Colonic mucosa (tissue), 4 donors: ENCODE data around the gene ZNF654. TPM values are rescaled to one million over a fixed set of nuclear protein-coding genes. Genes with fewer than 3 reads are reported as not detected.

Experiments
- DNase-seq: peaks from one replicate; pipeline ENCODE4 v3.0.0-alpha.2; 2020
- H3K27ac ChIP-seq: fragments of 200-600 bp; one replicate; pipeline ENCODE4 v1.8.0; 2021
- H3K27me3 ChIP-seq: fragments of 200-600 bp; one replicate; pipeline ENCODE4 v1.8.0; 2021
- H3K36me3 ChIP-seq: fragments of 200-600 bp; one replicate; pipeline ENCODE4 v1.8.0; 2021
- H3K4me1 ChIP-seq: fragments of 200-600 bp; one replicate; pipeline ENCODE4 v1.8.0; 2021; ENCODE audit warnings: mild to moderate bottlenecking
- H3K4me3 ChIP-seq: fragments of 200-600 bp; one replicate; pipeline ENCODE4 v1.8.0; 2021
- H3K9ac ChIP-seq, 2 donors: one replicate each; pipeline ENCODE4 v1.7.0; 2013; ENCODE audit warnings: control low read depth in 2 of 2, low read depth in 2 of 2, low read length in 2 of 2
- H3K9me3 ChIP-seq: fragments of 200-600 bp; one replicate; pipeline ENCODE4 v1.8.0; 2021
- intact Hi-C: fragments of 100-400 bp; cut with DNase I; formaldehyde crosslinking; loops from one replicate; pipeline ENCODE4 v1.14.1; 2022
- total RNA-seq, 2 donors: library from RNA; stranded (reverse); fragmentation: NEBNext Ultra II Directional in 1 of 2; extraction: Animal tissue kit (Norgen Biotek cat#: 25700) in 1 of 2; gene quantifications; one replicate each; pipeline ENCODE4 v1.2.1, GENCODE V29; 2021
- TF ChIP-seq, protein P1 (sequence below): fragments of 200-600 bp; IDR thresholded peaks from one replicate; pipeline ENCODE4 v1.8.0; 2022; ENCODE audit warnings: antibody characterized with exemption, mild to moderate bottlenecking
- donor health status: healthy.
- donor health status: DM: no; HTN: no; CAD: no.
- donor health status: DM: no; HTN: no; CAD: no.

Gene ZNF654
- total RNA-seq, 2 donors from 2014 or later = 12.1 to 24.5 TPM

DNA sequence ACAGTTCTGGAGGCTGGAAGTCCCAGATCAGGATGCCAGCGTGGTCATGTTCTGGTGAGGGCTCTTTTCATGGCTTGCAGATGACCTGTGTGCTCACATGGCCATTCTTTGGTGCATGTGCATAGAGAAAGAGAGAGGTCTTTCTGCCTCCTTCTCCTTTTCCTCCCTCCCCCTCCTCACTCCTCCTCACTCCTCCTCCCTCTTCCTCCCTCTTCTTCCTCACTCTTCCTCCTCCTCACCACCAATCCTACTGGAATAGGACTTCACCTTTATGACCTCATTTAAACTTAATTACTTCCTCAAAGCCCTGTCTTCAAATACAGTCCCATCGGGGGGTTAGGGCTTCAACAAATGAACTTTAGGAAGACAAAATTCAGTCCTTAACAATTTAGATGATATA lies 23.8 kb downstream of the ZNF654 start:
- H3K27me3 ChIP-seq = no peaks in the 10 kb centered on the region
- intact Hi-C loops = no loop called here
- H3K27ac ChIP-seq = no peak overlapping the region
- TF ChIP-seq, protein P1, sequence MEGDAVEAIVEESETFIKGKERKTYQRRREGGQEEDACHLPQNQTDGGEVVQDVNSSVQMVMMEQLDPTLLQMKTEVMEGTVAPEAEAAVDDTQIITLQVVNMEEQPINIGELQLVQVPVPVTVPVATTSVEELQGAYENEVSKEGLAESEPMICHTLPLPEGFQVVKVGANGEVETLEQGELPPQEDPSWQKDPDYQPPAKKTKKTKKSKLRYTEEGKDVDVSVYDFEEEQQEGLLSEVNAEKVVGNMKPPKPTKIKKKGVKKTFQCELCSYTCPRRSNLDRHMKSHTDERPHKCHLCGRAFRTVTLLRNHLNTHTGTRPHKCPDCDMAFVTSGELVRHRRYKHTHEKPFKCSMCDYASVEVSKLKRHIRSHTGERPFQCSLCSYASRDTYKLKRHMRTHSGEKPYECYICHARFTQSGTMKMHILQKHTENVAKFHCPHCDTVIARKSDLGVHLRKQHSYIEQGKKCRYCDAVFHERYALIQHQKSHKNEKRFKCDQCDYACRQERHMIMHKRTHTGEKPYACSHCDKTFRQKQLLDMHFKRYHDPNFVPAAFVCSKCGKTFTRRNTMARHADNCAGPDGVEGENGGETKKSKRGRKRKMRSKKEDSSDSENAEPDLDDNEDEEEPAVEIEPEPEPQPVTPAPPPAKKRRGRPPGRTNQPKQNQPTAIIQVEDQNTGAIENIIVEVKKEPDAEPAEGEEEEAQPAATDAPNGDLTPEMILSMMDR = no peak
- H3K9me3 ChIP-seq = no peaks in the 10 kb centered on the region
- no peak for DNase-seq
- H3K9ac ChIP-seq = no peak overlapping the region
- H3K4me1 ChIP-seq = no peaks in the 10 kb centered on the region
- H3K4me3 ChIP-seq = no peak overlapping the region
- no peaks in the 10 kb centered on the region for H3K36me3 ChIP-seq

DNA sequence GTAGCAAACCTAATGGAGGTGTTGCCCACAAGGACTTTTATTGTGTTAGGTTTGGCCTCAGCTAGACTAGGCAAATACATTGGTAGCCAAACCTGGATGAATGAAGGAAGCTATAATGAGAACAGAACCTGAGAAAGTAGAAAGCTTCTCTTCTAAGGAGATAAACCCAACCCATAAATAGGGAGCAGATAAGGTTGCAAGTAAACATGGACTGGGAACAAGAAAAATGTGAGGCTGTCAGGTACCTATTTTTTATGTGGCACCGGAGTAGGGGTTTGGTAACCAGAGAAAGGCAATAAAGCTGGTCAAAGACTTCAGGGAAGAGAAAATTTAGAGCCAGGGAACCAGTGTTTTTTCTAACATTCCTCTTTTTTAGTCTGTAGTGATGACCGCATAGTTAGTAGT lies 25.0 kb downstream of the ZNF654 start:
- TF ChIP-seq, protein P1 = no peak
- intact Hi-C loops = no loop called here
- no peaks in the 10 kb centered on the region for H3K27me3 ChIP-seq
- no peak overlapping the region for H3K9ac ChIP-seq
- no peak overlapping the region for H3K27ac ChIP-seq
- no peaks in the 10 kb centered on the region for H3K9me3 ChIP-seq
- H3K4me1 ChIP-seq = no peaks in the 10 kb centered on the region
- DNase-seq = no peak
- H3K4me3 ChIP-seq = no peak overlapping the region
- H3K36me3 ChIP-seq = no peaks in the 10 kb centered on the region

DNA sequence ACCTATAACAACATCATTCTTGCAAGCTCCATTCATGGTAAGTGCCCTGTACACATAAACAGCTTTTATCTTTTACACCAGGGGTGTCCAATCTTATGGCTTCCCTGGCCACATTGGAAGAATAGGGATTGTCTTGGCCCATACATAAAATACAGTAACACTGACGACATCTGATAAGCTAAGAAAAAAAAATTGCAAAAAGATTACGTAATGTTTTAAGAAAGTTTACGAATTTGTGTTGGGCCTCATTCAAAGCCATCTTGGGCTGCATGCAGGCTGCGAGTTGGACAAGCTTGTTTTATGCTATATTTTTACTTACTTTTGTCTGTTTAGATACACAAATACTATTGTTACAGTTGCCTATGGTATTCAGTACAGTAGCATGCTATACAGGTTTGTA lies 31.6 kb downstream of the ZNF654 start:
- Histone ChIP-seq H3K4me3 (no peak overlapping the region), H3K36me3 (no peaks in the 10 kb centered on the region), H3K27ac (no peak overlapping the region), H3K9me3 (no peaks in the 10 kb centered on the region), H3K9ac (no peak overlapping the region), H3K27me3 (no peaks in the 10 kb centered on the region), H3K4me1 (no peaks in the 10 kb centered on the region)
- intact Hi-C loops = no loop called here
- DNase-seq = no peak
- TF ChIP-seq, protein P1 = no peak

DNA sequence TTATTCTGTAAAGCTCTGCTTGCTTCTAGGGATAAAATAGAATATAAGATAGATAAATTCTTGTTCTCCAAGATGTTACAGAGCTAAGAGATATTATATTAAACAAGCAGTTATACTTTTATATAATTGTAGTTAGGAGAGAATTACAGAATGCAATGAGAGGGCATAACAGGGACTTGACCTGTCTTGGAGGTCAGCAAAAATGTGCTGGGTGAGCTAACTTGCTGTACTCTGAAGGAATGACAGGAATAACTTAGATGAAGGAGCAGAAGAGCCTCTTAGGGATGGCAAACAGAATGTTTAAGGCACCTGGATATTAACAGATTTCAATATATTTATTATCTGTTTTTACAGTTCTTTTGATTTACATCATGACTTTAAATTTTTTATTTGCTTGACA lies 33.2 kb downstream of the ZNF654 start:
- H3K9me3 ChIP-seq = no peaks in the 10 kb centered on the region

DNA sequence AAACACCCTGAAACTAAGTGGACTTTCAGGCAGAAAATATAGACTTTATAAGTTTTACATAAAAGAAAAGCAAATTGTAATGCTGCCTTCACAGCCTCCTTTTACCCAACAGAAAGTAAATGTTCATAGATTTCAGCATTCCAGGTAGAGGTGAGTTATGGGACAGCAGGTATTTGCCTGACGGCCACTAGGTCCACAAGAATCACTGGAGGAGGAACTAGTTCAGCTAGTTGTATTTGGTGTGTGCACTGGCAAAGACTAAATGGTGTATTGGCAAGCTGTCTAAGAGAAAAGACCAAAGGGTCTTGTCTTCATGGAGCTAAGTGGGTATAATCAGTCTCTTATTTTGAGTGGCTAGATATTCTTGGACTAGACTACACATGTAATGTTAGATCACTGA lies 34.2 kb downstream of the ZNF654 start:
- no peaks in the 10 kb centered on the region for H3K4me1 ChIP-seq
- DNase-seq = no peak
- H3K27ac ChIP-seq = no peak overlapping the region
- TF ChIP-seq, protein P1 = no peak
- no peak overlapping the region for H3K4me3 ChIP-seq
- intact Hi-C loops = no loop called here
- H3K9ac ChIP-seq = no peak overlapping the region
- no peaks in the 10 kb centered on the region for H3K27me3 ChIP-seq
- H3K36me3 ChIP-seq = no peaks in the 10 kb centered on the region
- H3K9me3 ChIP-seq = no peaks in the 10 kb centered on the region

More for the DNA sequence above, 33.2 kb downstream of the ZNF654 start:
- Histone ChIP-seq H3K4me3 (no peak overlapping the region), H3K27me3 (no peaks in the 10 kb centered on the region), H3K4me1 (no peaks in the 10 kb centered on the region), H3K36me3 (no peaks in the 10 kb centered on the region), H3K27ac (no peak overlapping the region), H3K9ac (no peak overlapping the region)
- intact Hi-C loops = no loop called here
- DNase-seq = no peak
- TF ChIP-seq, protein P1 = no peak

DNA sequence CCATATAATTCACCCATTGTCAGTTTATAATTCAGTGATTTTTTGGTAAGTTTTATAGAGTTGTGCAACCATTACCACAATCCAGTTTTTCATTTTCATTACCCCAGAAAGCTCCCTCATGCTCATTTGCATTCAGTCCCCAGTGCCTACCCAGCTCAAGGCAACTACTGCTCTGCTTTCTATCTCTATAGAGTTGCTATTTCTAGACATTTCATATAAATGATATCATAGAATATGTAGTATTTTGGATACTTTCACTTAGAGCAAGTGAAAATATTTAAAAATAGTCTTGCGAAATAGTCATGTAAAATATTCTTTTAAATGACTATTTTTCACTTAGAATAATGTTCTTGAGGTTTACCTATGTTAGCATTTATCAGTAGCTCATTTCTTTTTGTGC lies 42.1 kb downstream of the ZNF654 start:
- Histone ChIP-seq H3K27ac (no peak overlapping the region), H3K4me3 (no peak overlapping the region), H3K36me3 (no peaks in the 10 kb centered on the region), H3K27me3 (no peaks in the 10 kb centered on the region), H3K9me3 (no peaks in the 10 kb centered on the region), H3K9ac (no peak overlapping the region), H3K4me1 (no peaks in the 10 kb centered on the region)
- DNase-seq = no peak
- intact Hi-C loops = no loop called here
- TF ChIP-seq, protein P1 = no peak
